ENCODE data around the gene GNB1.
"Not testable (repeated sequence)": the region's sequence is repeated elsewhere in the genome, so short reads cannot be mapped to it uniquely, and the experiment has no call there.

GNB1 gene

GRCh38 chr1:1890506-1891348 lies at the start of gene GNB1:
GNB1 (minus strand) TSS chr1:1891087; CDS start chr1:1825453, 65,634 bp downstream.
- DNase-seq = peak; percentile 66 to 84 (median 78)

GRCh38 chr1:1940123-1940425 lies 49.2 kb upstream of the GNB1 start:
- no peak for DNase-seq

- DNase-seq = no peak
These were observed 48.6 kb upstream of the GNB1 start for GRCh38 chr1:1939296-1940122.

- no peak for DNase-seq
These were observed 47.9 kb upstream of the GNB1 start for GRCh38 chr1:1938613-1939295.

GRCh38 chr1:1938276-1938573 lies 47.3 kb upstream of the GNB1 start:
- DNase-seq = no peak

GRCh38 chr1:1937549-1938275 lies 46.8 kb upstream of the GNB1 start:
- no peak for DNase-seq

GRCh38 chr1:1937061-1937460 lies 46.2 kb upstream of the GNB1 start:
- no peak for DNase-seq

GRCh38 chr1:1934848-1935247 lies 44.0 kb upstream of the GNB1 start:
- not testable (repeated sequence) for DNase-seq

- DNase-seq = no peak
These were observed 39.0 kb upstream of the GNB1 start for GRCh38 chr1:1929639-1930545.

- DNase-seq = no peak
These were observed 38.3 kb upstream of the GNB1 start for GRCh38 chr1:1929102-1929638.

- DNase-seq = no peak
These were observed 37.6 kb upstream of the GNB1 start for GRCh38 chr1:1928231-1929101.

- no peak for DNase-seq
These were observed 36.9 kb upstream of the GNB1 start for GRCh38 chr1:1927751-1928150.

- no peak for DNase-seq
These were observed 36.2 kb upstream of the GNB1 start for GRCh38 chr1:1926886-1927660.

- DNase-seq = no peak
These were observed 35.5 kb upstream of the GNB1 start for GRCh38 chr1:1926346-1926811.

GRCh38 chr1:1925437-1926345 lies 34.8 kb upstream of the GNB1 start:
- no peak for DNase-seq

GRCh38 chr1:1924849-1925248 lies 34.0 kb upstream of the GNB1 start:
- no peak for DNase-seq

GRCh38 chr1:1924386-1924785 lies 33.5 kb upstream of the GNB1 start:
- DNase-seq = no peak

Measured in activated naive CD4-positive, alpha-beta T cell (primary cell).